HEK293T (cell line): ENCODE results near the gene APBB2.

Source experiments
- ARNT ChIP-seq: fragments of 450-650 bp; IDR thresholded peaks from 2 replicates; pipeline ENCODE4 v1.6.1; 2017; ENCODE audit warnings: mild to moderate bottlenecking
- FOXM1 ChIP-seq: fragments of 450-650 bp; IDR thresholded peaks from 2 replicates; pipeline ENCODE4 v1.6.1; 2017; ENCODE audit warnings: mild to moderate bottlenecking, borderline replicate concordance
- NFRKB ChIP-seq: fragments of 450-650 bp; IDR thresholded peaks from 2 replicates; pipeline ENCODE4 v1.6.1; 2016; ENCODE audit warnings: mild to moderate bottlenecking, moderate library complexity
- PKNOX1 ChIP-seq: fragments of 450-650 bp; IDR thresholded peaks from 2 replicates; pipeline ENCODE4 v1.6.1; 2016
- SUZ12 ChIP-seq: fragments of 450-650 bp; IDR thresholded peaks from 2 replicates; pipeline ENCODE4 v1.6.1; 2016; ENCODE audit warnings: mild to moderate bottlenecking

- TF ChIP-seq FOXM1: no peak
- 0 out of 2 replicates have a peak, but pooled peaks have one; percentile 16 for TF ChIP-seq PKNOX1
- TF ChIP-seq ARNT: no peak
- no peak for TF ChIP-seq SUZ12
- TF ChIP-seq NFRKB: no peak
Observed at GRCh38 chr4:41060352-41061334, 153.7 kb downstream of the APBB2 start.
